GM20431 (cell line): ENCODE data around the gene GSG1L.

Experiments
- in situ Hi-C: fragments of 300-500 bp; cut with MseI, MboI; formaldehyde crosslinking; loops from one replicate; pipeline ENCODE4 v1.15.0; 2020; ENCODE audit warnings: low sequenced_read_pairs; ENCODE audit not compliant: unreplicated experiment

Gene GSG1L

GRCh38 chr16:28063591-28064061, at the start of gene GSG1L:
Gene GSG1L, minus strand, starts transcription at chr16:28063714. Its CDS starts 290 bp downstream, at chr16:28063424.
- in situ Hi-C loops: no loop called here

- in situ Hi-C loops: no loop called here
Measured at GRCh38 chr16:28112908-28113307, 49.4 kb upstream of the GSG1L start.

GRCh38 chr16:28110977-28111376, 47.5 kb upstream of the GSG1L start:
- in situ Hi-C loops: no loop called here

GRCh38 chr16:28110479-28110878, 47.0 kb upstream of the GSG1L start:
- in situ Hi-C loops: no loop called here

GRCh38 chr16:28110074-28110473, 46.6 kb upstream of the GSG1L start:
- in situ Hi-C loops: no loop called here

- in situ Hi-C loops: no loop called here
Measured at GRCh38 chr16:28108590-28109247, 45.2 kb upstream of the GSG1L start.

GRCh38 chr16:28107232-28107631, 43.7 kb upstream of the GSG1L start:
- in situ Hi-C loops: no loop called here

GRCh38 chr16:28106467-28107215, 43.1 kb upstream of the GSG1L start:
- in situ Hi-C loops: no loop called here

GRCh38 chr16:28105954-28106353, 42.4 kb upstream of the GSG1L start:
- in situ Hi-C loops: no loop called here

- in situ Hi-C loops: no loop called here
Measured at GRCh38 chr16:28105297-28105696, 41.8 kb upstream of the GSG1L start.

- in situ Hi-C loops: no loop called here
Measured at GRCh38 chr16:28104404-28104803, 40.9 kb upstream of the GSG1L start.

GRCh38 chr16:28103516-28104170, 40.1 kb upstream of the GSG1L start:
- in situ Hi-C loops: no loop called here

GRCh38 chr16:28101533-28101890, 38.0 kb upstream of the GSG1L start:
- in situ Hi-C loops: no loop called here

GRCh38 chr16:28100810-28101532, 37.5 kb upstream of the GSG1L start:
- in situ Hi-C loops: no loop called here

GRCh38 chr16:28098959-28099945, 35.7 kb upstream of the GSG1L start:
- in situ Hi-C loops: loop anchor here (25.0 kb wide), 1 partner anchor 462 kb away; no protein-coding TSS in a partner anchor

- in situ Hi-C loops: loop anchor here (25.0 kb wide), 1 partner anchor 461 kb away; no protein-coding TSS in a partner anchor
Measured at GRCh38 chr16:28098171-28098958, 34.9 kb upstream of the GSG1L start.

- in situ Hi-C loops: loop anchor here (25.0 kb wide), 1 partner anchor 460 kb away; no protein-coding TSS in a partner anchor
Measured at GRCh38 chr16:28096983-28097899, 33.7 kb upstream of the GSG1L start.
